OCI-M1 (cell line): Measurements from ENCODE around the gene PKNOX1.
"Not testable (repeated sequence)": the region's sequence is repeated elsewhere in the genome, so short reads cannot be mapped to it uniquely, and the experiment has no call there.

Source experiments
- DNase-seq: peaks from one replicate; lab custom pipeline; 2025; lab: John Stamatoyannopoulos, UW

Gene PKNOX1

GRCh38 chr21:43020177-43020576 is 45.8 kb downstream of the PKNOX1 start:
- no peak for DNase-seq

DNA sequence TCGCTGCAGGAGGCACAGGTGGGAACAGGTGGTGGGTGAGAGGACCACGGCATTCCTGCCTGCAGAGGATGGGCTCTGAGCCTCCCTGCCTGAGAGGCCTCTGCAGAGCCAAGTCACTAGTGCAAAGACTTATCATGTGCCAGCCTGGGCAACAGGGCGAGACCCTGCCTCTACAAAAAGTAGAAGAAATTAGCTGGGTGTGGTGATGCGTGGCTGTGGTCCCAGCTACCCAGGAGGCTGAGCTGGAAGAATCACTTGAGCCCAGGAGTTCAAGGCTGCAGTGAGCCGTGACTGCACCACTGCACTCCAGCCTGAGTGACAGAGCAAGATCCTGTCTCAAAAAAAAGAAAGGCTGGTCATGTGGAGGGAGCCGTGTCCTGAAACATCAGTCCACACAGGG is 46.4 kb downstream of the PKNOX1 start:
- no peak for DNase-seq

- DNase-seq = no peak
Measured at GRCh38 chr21:43021191-43021590, 46.8 kb downstream of the PKNOX1 start.

- no peak for DNase-seq
Measured at GRCh38 chr21:43021756-43022600, 47.6 kb downstream of the PKNOX1 start.

DNA sequence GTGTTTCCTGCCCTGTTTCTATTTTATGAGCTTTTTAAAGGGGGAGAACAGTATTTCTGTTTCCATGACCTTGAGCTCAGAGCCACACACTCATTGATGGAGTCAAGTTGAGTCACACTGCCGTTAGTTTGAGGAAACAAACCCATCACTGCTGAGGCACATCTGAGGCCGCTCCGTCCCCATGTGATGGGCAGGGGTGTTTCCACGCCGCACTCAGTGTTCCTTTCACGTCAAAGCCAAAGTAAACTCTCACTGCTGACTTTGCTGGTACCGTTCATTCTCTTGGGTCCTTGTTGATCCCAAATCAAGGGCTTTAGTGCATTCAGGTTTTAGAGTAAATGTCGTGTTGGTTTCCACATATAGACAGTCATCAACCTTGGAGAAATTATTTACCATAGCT is 48.8 kb downstream of the PKNOX1 start:
- DNase-seq = no peak

- DNase-seq = no peak
Measured at GRCh38 chr21:43024439-43025136, 50.2 kb downstream of the PKNOX1 start.

DNA sequence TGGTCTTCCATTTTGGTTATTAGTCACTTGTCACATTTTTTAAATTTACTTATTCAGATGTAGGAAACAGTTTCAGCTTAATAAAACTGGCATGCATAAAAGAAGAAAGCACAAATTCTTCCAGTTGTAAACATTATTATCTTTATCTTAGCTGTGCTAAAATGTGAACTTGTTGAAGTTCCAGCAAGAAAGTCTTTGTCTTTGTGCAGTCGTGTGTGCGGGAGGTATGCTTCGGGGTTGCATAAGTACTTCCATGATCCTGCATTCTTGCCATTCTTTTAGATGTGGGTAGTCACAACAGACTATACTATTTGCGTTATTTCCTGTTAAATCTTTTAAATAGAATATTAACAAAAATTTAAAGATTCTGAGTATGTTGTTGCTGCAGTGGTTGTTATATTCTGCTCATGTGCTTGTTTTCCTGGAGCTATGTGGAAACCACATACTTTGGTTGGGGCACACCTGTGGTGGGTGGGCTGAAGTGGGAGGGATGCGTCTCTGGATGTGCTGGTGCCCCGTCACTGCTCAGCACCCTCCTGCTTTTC is 51.3 kb downstream of the PKNOX1 start:
- DNase-seq = no peak

GRCh38 chr21:43027846-43028731 is 53.7 kb downstream of the PKNOX1 start:
- DNase-seq = no peak

GRCh38 chr21:43029785-43030184 is 55.4 kb downstream of the PKNOX1 start:
- no peak for DNase-seq

- no peak for DNase-seq
Measured at GRCh38 chr21:43031121-43031619, 56.8 kb downstream of the PKNOX1 start.

- DNase-seq = no peak
Measured at GRCh38 chr21:43034101-43034500, 59.7 kb downstream of the PKNOX1 start.

- DNase-seq = no peak
Measured at GRCh38 chr21:43034826-43035225, 60.5 kb downstream of the PKNOX1 start.

DNA sequence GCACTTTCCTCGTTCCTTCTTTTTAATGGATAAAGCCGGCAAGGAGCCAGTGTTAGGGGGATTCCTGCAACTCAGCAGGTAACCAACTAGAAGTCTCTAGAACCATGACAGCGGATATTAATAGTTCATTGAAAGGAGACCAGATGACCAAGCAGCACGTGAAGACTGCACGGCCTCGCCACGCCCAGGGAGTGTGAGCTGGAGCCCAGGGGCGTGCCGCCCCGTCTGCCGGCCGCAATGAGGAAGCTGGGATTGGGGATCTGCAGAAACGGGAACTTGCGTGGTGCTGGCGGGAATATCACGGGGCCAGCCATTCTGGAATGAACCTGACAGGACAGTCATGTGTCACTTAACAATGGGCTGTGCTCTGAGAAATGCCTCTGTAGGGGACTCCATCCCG is 62.5 kb downstream of the PKNOX1 start:
- not testable (repeated sequence) for DNase-seq

GRCh38 chr21:43037918-43038658 is 63.7 kb downstream of the PKNOX1 start:
- not testable (repeated sequence) for DNase-seq

DNA sequence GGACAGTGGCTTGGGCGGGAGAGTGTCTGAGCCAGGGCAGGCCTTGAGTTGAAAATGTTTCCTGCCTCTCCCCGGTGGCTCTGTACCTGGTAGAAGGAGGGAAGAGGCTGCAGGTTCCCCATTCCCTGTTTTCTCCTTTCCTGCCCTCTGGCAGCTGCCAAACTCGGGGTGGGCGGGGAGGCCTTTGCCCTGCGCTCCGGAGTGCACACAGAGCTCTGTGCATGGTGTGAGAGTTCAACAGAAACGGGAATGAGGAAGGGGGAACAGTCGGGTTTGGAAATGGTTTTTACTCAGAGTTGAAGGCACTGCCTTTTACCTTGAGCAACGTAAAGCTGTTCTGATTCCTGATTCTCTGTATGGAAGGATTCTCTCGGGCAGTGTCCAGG is 64.3 kb downstream of the PKNOX1 start:
- DNase-seq = not testable (repeated sequence)

- DNase-seq = not testable (repeated sequence)
Measured at GRCh38 chr21:43042169-43042568, 67.8 kb downstream of the PKNOX1 start.

- not testable (repeated sequence) for DNase-seq
Measured at GRCh38 chr21:43043291-43043690, 68.9 kb downstream of the PKNOX1 start.

- DNase-seq = not testable (repeated sequence)
Measured at GRCh38 chr21:43044547-43044946, 70.2 kb downstream of the PKNOX1 start.

DNA sequence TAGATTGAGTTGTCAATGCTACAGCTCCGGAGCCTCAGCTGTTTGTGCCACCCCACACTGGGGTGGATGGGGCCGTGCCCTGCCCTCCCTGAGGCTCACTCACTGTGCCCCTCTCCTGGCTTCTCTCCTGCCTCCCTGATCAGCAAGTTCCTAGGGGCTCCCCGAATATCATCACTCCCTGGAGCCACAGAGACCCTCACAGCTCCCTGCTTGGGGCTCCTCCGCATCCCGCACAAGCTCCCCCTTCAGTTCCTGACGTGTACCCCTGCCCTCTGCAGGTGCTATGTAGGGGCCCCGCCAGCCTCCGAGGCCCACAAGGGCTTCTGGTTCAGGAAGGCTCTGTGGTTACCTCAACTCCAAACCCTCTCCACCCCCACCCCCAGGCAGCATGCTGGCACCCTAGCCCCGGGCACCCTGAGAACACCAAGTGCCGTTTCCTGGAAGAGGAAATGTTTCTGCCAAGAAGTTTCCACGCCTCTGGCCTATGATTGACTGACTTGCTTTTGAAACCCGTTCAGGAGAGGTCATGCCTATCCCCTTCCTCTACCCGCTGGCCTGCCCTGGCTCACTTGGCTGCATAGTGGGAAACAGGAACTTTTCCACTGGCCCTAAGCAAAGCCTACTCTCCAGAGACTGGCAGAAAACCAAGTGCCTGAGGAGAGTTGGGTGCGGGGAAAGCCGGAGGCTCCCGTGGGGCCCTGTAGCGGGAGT is 71.0 kb downstream of the PKNOX1 start:
- DNase-seq = not testable (repeated sequence)
